Measurements from ENCODE around the gene ST7.

Gene ST7

DNA sequence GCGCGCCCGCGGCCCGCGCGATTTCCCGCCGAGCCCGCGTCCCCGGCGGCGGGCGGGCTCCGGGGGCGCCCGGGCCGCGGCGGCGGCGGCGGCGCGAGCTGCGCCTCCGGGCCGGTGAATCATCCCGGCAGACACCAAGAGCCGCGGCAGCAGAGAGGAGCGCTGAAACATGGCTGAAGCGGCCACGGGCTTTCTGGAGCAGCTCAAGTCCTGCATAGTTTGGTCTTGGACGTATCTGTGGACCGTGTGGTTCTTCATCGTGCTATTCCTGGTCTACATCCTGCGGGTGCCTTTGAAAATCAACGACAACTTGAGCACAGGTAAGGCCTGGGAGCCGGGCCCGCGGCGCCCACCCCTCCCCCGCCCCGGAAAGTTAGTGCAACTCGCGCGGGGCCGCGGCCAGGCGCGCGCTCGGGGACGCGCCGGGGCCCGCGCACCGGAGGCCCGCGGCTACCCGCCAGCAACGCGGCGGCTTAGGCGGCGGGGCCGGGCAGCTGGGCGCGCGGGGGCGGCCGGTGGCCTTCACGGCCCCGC, at the start of gene ST7:
Gene ST7, plus strand, starts transcription at position 130 of the 534 bp plus-strand sequence. Its CDS starts 40 bp downstream, at position 170.
- DNase-seq (ENCODE audit: low spot score) = peak; percentile 79
- no peak for TF ChIP-seq CTCF (IDR thresholded peaks at IDR 0.05; ENCODE audit: borderline replicate concordance, control extremely low read depth, extremely low read depth, insufficient read depth, missing control alignments)
- in situ Hi-C loops (cut with MboI; ENCODE audit: low sequenced_read_pairs, unreplicated experiment) = no loop called here

- in situ Hi-C loops (cut with MboI; ENCODE audit: low sequenced_read_pairs, unreplicated experiment) = no loop called here
- TF ChIP-seq CTCF (IDR thresholded peaks at IDR 0.05; ENCODE audit: borderline replicate concordance, control extremely low read depth, extremely low read depth, insufficient read depth, missing control alignments) = no peak
- no peak for DNase-seq (ENCODE audit: low spot score)
These were observed 46.9 kb upstream of the ST7 start for GRCh38 chr7:116906391-116906790.

DNA sequence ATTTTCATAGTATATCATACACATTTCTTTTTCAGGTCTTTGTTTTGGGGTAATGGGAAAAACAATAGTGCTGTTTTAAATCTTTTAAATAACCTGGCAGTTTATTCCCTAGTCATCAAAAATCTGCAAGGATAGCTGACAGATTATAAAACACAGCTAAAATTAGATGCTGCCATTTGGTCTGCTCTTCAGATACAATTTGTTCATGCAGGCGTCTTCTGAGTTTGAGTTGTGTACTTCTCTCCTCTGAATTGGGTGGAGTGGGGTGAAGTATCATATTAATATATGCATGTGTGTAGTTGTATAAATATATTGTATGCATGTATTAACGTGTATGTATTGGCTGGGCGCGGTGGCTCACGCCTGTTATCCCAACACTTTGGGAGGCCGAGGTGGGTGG, 42.9 kb upstream of the ST7 start:
- TF ChIP-seq CTCF (IDR thresholded peaks at IDR 0.05; ENCODE audit: borderline replicate concordance, control extremely low read depth, extremely low read depth, insufficient read depth, missing control alignments) = no peak
- in situ Hi-C loops (cut with MboI; ENCODE audit: low sequenced_read_pairs, unreplicated experiment) = no loop called here
- DNase-seq (ENCODE audit: low spot score) = no peak

DNA sequence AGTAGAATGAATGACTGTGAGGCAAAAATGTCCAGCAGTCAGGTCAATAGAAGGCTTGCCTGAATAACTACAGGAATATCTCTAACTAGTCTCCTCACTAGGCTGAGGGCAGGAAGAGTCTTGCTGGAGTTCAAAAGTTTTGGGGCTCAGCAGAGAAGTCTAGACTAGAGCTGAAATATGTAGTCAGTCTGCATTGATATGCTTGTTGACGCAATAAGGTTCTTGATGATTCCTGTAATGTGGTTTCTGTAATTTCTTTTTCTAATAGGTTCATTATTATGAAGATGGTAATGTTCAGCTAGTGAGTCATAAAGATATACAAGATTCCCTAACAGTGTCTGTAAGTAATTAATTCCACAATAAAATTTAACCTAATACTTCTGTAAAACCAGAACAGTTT, 41.5 kb upstream of the ST7 start:
- no peak for DNase-seq (ENCODE audit: low spot score)
- TF ChIP-seq CTCF (IDR thresholded peaks at IDR 0.05; ENCODE audit: borderline replicate concordance, control extremely low read depth, extremely low read depth, insufficient read depth, missing control alignments) = no peak
- in situ Hi-C loops (cut with MboI; ENCODE audit: low sequenced_read_pairs, unreplicated experiment) = no loop called here

DNA sequence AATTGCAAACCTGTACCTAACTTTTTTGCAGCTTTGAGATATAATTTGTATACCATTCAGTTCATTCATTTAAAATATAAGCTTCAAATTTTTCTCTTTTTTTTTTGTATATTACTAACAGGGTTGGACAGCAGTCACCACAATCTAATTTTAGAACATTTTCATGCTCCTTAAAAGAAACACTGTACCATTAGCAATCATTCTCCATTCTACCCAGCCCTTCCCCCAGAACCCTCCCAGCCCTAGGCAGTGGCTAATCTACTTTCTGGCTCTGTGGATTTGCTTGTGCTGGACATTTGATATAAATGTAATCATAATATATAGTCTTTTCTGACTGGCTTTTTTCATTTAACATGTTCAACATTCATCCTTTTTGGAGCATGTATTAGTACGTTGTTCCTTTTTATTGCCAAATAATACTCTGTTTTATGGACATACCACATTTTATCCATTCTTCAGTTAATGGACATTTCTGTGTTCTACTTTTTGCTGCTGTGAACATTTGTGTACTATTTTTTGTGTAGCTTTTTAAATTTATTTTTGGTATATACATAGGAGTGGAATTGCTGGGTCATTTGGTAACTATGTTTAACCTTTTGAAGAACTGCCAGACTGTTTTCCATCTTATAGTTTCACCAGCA, 40.9 kb upstream of the ST7 start:
- in situ Hi-C loops (cut with MboI; ENCODE audit: low sequenced_read_pairs, unreplicated experiment) = no loop called here
- no peak for DNase-seq (ENCODE audit: low spot score)
- no peak for TF ChIP-seq CTCF (IDR thresholded peaks at IDR 0.05; ENCODE audit: borderline replicate concordance, control extremely low read depth, extremely low read depth, insufficient read depth, missing control alignments)

- DNase-seq (ENCODE audit: low spot score) = no peak
- TF ChIP-seq CTCF (IDR thresholded peaks at IDR 0.05; ENCODE audit: borderline replicate concordance, control extremely low read depth, extremely low read depth, insufficient read depth, missing control alignments) = no peak
- in situ Hi-C loops (cut with MboI; ENCODE audit: low sequenced_read_pairs, unreplicated experiment) = no loop called here
These were observed 34.6 kb upstream of the ST7 start for GRCh38 chr7:116918704-116919103.
